Adrenal gland (tissue), 12 donors: ENCODE measurements around the gene IGFBP5. TPM values are rescaled to one million over a fixed set of nuclear protein-coding genes. Genes with fewer than 3 reads are reported as not detected.
A peak's percentile ranks its signal among the peaks of the same experiment; 100 is the strongest.

Experiments used
- DNase-seq, 7 donors: peaks; one replicate each; pipeline ENCODE4 v3.0.0-alpha.2; 2019 to 2020
- H3K27ac ChIP-seq, 5 donors: fragments of 200-600 bp; sonication (generic) in 4 of 5; 1 replicate in 3 of 5; 2 replicates in 2 of 5; pipeline versions ENCODE4 v1.5.1 to v1.8.0; 2016 to 2020; ENCODE audit warnings: mild to moderate bottlenecking in 1 of 5
- H3K27me3 ChIP-seq: fragments of 200-600 bp; 2 replicates; pipeline ENCODE4 v1.8.0; 2021
- H3K36me3 ChIP-seq, 2 donors: fragments of 200-600 bp; replicated peaks in 1 of 2; 1 replicate in 1 of 2; 2 replicates in 1 of 2; pipeline versions ENCODE4 v1.5.1 to v1.8.0; 2018 to 2022
- H3K4me1 ChIP-seq, 2 donors: fragments of 200-600 bp; replicated peaks in 1 of 2; 1 replicate in 1 of 2; 2 replicates in 1 of 2; pipeline versions ENCODE4 v1.5.1 to v1.8.0; 2018 to 2021
- H3K4me3 ChIP-seq, 4 donors: fragments of 200-600 bp; sonication (generic) in 3 of 4; one replicate each; pipeline ENCODE4 v1.5.1; 2016 to 2018
- H3K9me3 ChIP-seq, 3 donors: fragments of 200-600 bp; sonication (generic) in 1 of 3; replicated peaks in 1 of 3; 1 replicate in 2 of 3; 2 replicates in 1 of 3; pipeline versions ENCODE4 v1.5.1 to v1.8.0; 2016 to 2021
- POLR2A ChIP-seq, 2 donors: fragments of 450-650 bp; IDR thresholded peaks; one replicate each; pipeline ENCODE4 v1.6.1; 2017; ENCODE audit warnings: antibody characterized with exemption in 2 of 2, mild to moderate bottlenecking in 2 of 2, moderate library complexity in 1 of 2
- WGBS, 4 donors: extraction: QIAGEN DNeasy Blood & Tissue Kit in 2 of 4; methylation state at CpG; one replicate each; pipeline versions ENCODE4 v1.1.5 to v1.1.7; 2013 to 2017; 5-methylcytosine and 5-hydroxymethylcytosine counted together
- intact Hi-C, 2 donors: fragments of 100-400 bp; cut with DNase I; formaldehyde crosslinking; loops; one replicate each; pipeline versions ENCODE4 v1.14.1 to v1.15.0; 2022 to 2023
- polyA plus RNA-seq, 3 donors: library from polyadenylated mRNA; stranded (reverse); fragments of 200-250 nt in 2 of 3; fragments of 350-450 nt in 1 of 3; fragmentation: Illumina TruSeq in 1 of 3; extraction: RNeasy Lipid Tissue Mini Kit (QIAGEN cat#74804) in 1 of 3; gene quantifications; one replicate each; pipeline ENCODE4 v1.2.3, GENCODE V29; 2013 to 2014
- total RNA-seq, 9 donors: library from RNA; depleted of rRNA in 4 of 9; stranded (reverse); fragments of >200 nt in 4 of 9; fragments of 120-200 nt in 1 of 9; fragmentation: NEBNext Ultra II Directional in 1 of 9; extraction: Animal tissue kit (Norgen Biotek cat#: 25700) in 1 of 9; gene quantifications; one replicate each; pipeline versions ENCODE4 v1.1.0 to v1.2.4, GENCODE V29; 2013 to 2023
- TF ChIP-seq, protein P1 (sequence below), 6 experiments: fragments of 450-650 bp in 4 of 6; fragments of 200-600 bp in 2 of 6; sonication (generic) in 1 of 6; IDR thresholded peaks; 1 replicate in 5 of 6; 2 replicates in 1 of 6; pipeline versions ENCODE4 v1.5.1 to v1.8.0; 2016 to 2021; ENCODE audit warnings: antibody characterized with exemption in 6 of 6, mild to moderate bottlenecking in 2 of 6, moderate library complexity in 1 of 6
- donor health status: healthy with polysubstance abuse.
- donor health status: Bipolar disorder and iron deficiency.
- donor health status: DM: yes; HTN: yes; CAD: no.
- donor health status: DM: no; HTN: no; CAD: no.
- donor health status: DM: no; HTN: no; CAD: no.
- donor health status: DM: yes; HTN: yes; CAD: no.

IGFBP5 gene
- total and polyA plus RNA-seq, 12 donors, result 92.5 to 2,550 (median 609) TPM

DNA sequence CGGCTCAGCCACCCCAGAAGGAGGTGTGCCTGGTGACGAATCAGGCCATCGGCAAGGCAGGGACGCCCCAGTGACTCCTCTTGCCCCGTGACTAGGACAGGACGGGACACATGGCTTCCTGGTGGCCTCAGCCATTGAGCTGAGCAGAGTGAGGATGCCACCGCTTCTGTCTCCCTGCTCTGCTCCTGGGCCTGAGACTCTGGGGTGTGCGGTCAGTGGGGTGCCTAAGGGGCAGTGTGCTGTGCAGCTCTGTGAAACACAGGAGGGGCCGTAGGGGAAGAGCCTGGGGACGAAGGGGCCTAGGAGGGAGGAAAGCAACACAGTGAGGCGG lies 24.3 kb downstream of the IGFBP5 start:
- no peak overlapping the region for H3K4me3 ChIP-seq
- no peak for DNase-seq
- no peaks in the 10 kb centered on the region for H3K9me3 ChIP-seq
- H3K36me3 ChIP-seq, result peaks cover 0 to 10% of the 10 kb centered on the region in 2 donors
- no peak for TF ChIP-seq POLR2A (IDR thresholded peaks at IDR 0.05)
- TF ChIP-seq, protein P1, sequence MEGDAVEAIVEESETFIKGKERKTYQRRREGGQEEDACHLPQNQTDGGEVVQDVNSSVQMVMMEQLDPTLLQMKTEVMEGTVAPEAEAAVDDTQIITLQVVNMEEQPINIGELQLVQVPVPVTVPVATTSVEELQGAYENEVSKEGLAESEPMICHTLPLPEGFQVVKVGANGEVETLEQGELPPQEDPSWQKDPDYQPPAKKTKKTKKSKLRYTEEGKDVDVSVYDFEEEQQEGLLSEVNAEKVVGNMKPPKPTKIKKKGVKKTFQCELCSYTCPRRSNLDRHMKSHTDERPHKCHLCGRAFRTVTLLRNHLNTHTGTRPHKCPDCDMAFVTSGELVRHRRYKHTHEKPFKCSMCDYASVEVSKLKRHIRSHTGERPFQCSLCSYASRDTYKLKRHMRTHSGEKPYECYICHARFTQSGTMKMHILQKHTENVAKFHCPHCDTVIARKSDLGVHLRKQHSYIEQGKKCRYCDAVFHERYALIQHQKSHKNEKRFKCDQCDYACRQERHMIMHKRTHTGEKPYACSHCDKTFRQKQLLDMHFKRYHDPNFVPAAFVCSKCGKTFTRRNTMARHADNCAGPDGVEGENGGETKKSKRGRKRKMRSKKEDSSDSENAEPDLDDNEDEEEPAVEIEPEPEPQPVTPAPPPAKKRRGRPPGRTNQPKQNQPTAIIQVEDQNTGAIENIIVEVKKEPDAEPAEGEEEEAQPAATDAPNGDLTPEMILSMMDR (IDR thresholded peaks at IDR 0.05), result no peak
- WGBS, 4 donors, result 82 to 85% (median 83%) methylated on average over 8 to 11 of the region's 11 CpGs
- no peaks in the 10 kb centered on the region for H3K27me3 ChIP-seq
- H3K27ac ChIP-seq, result peak overlapping the region in 1 of 5 donors; percentile 40
- intact Hi-C loops, result no loop called here
- H3K4me1 ChIP-seq, result no peaks in the 10 kb centered on the region

DNA sequence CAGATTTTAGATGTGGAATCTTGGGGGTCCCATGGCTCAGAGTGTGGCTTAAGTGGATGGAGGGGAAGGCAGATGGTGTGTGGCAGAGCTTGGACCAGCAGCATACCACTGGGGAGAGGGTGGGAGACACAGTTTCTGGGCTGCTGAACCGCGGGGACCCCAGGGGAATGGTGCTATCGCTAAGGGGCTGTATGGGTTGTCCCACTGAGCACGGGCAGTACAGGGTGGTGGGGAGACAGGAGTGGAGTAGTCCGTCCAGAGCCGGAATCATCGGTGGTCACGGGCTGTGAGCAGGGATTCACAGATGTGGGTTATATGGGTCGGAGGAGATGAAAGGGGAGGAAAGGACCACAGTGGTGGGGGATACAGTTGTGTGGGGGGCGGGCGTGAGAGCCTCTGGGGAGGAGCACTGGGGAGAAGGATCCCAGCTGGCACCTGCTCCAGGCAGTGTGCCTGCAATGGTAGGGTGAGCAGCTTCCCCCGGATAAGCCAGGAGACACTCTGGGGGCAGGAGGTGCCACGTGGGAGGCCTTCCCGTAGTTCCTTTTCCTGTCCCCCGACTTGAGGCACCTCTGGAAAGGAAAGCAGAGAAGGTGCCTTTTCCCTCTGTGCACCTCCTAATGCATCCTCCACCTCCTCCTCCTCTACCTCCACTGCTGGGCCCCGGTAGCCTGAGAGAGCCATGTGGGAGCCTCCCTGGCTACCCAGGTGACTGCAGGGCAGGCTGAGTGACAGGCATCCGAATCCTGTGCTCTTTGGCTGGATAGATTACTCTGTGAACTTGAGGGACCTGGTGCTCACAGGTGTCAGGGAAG lies 24.9 kb downstream of the IGFBP5 start:
- Histone ChIP-seq H3K9me3 (no peaks in the 10 kb centered on the region), H3K36me3 (peaks cover 0 to 5% of the 10 kb centered on the region in 2 donors), H3K4me3 (no peak overlapping the region), H3K27me3 (no peaks in the 10 kb centered on the region), H3K4me1 (peaks cover 0 to 3% of the 10 kb centered on the region in 2 donors), H3K27ac (peak overlapping the region in 1 of 5 donors; percentile 40)
- WGBS, 4 donors, result 71 to 79% (median 75%) methylated on average over 9 to 17 of the region's 17 CpGs
- DNase-seq, result no peak
- TF ChIP-seq, protein P1 (IDR thresholded peaks at IDR 0.05), result no peak
- TF ChIP-seq POLR2A (IDR thresholded peaks at IDR 0.05), result no peak
- intact Hi-C loops, result no loop called here

DNA sequence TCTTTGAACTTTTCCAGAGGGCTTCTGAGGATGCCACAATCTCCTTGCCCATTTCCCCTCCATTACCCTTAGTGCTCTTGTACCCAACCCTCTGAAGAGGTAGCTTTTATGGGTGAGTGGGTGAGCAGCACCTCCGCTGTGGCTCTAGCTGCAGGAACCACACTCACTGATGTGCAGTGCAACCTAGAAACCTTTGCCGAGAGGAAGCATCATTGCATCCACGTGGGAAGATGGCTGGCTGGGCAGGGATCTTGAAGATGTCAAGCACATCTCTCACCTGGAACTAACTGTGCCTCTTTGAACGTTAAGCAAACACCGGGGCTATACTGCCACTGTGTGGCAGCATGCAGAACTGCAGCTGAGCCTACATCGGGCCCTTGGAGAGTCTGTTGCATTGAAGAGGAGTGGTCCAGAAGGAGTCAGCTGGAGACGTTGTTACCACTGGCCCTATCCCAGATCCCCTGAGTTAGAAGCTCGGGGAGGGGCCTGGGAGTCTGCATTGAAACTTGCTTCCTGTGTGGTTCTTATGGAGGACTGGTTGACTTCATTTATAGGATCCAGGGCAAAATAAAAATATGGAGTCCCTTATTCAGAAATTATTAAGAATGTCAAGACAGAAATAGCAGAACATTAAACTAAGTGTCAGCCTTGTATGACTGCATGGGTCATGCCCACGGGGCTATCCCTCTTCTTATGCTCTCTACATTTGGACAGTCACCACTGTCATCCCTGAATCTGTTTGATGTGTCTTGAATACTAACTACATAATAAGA lies 28.7 kb downstream of the IGFBP5 start:
- no peaks in the 10 kb centered on the region for H3K36me3 ChIP-seq
- intact Hi-C loops, result loop anchor here in 1 of 2 donors (2.0 kb wide), 1 partner anchor 150 kb away; no protein-coding TSS in a partner anchor
- H3K4me3 ChIP-seq, result no peak overlapping the region
- no peaks in the 10 kb centered on the region for H3K27me3 ChIP-seq
- DNase-seq, result peak; percentile 44 to 90 (median 68)
- H3K27ac ChIP-seq, result no peak overlapping the region
- H3K9me3 ChIP-seq, result no peaks in the 10 kb centered on the region
- TF ChIP-seq, protein P1 (IDR thresholded peaks at IDR 0.05), result peak; percentile 96 to 98 (median 98)
- TF ChIP-seq POLR2A (IDR thresholded peaks at IDR 0.05), result no peak
- H3K4me1 ChIP-seq, result peaks cover 0 to 9% of the 10 kb centered on the region in 2 donors
- WGBS, 4 donors, result 3 to 23% (median 14%) methylated on average over 4 to 9 of the region's 9 CpGs

DNA sequence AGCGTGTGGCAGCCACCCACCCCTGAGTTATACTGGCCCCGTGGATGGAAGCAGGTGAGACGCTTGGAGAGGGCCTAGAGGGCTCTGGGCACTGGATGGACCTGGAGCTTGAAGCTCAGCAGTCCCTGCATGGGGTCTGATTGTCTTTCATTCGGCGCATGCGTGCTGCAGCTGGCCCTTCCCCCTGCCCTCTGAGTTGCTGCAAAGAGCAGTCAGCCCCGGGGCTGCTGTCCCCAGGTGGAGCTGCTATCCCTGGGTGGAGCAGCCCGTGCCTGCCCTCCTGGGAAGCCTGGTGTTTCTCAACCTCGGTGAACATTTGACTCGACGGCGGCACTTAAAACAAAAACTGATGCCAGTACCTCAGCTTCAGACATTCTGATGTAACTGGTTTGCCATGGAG lies 29.6 kb downstream of the IGFBP5 start:
- WGBS, 4 donors, result 44 to 71% (median 61%) methylated on average over 3 to 12 of the region's 12 CpGs
- Histone ChIP-seq H3K36me3 (no peaks in the 10 kb centered on the region), H3K27me3 (no peaks in the 10 kb centered on the region), H3K4me3 (no peak overlapping the region), H3K4me1 (peaks cover 0 to 9% of the 10 kb centered on the region in 2 donors), H3K9me3 (no peaks in the 10 kb centered on the region), H3K27ac (no peak overlapping the region)
- no peak for TF ChIP-seq POLR2A (IDR thresholded peaks at IDR 0.05)
- TF ChIP-seq, protein P1 (IDR thresholded peaks at IDR 0.05), result no peak
- intact Hi-C loops, result loop anchor here (2.0 kb wide), 2 partner anchors 147 to 149 kb away; no protein-coding TSS in a partner anchor
- DNase-seq, result no peak
